GM12865 (cell line): ENCODE data around the gene DPAGT1.
"Not testable (repeated sequence)": the region's sequence is repeated elsewhere in the genome, so short reads cannot be mapped to it uniquely, and the experiment has no call there.

ENCODE experiments used
- DNase-seq: peaks from one replicate; pipeline ENCODE4 v3.0.0; 2010; ENCODE audit warnings: low read depth
- H3K4me3 ChIP-seq: 2 replicates; pipeline ENCODE4 v1.5.1; 2011; ENCODE audit warnings: mild to moderate bottlenecking, low read depth, low read length, control low read depth
- CTCF ChIP-seq: IDR thresholded peaks from 2 replicates; pipeline ENCODE4 v1.5.1; 2011; ENCODE audit warnings: low read length, control low read depth, low read depth, inconsistent platforms; ENCODE audit not compliant: insufficient read depth; ENCODE audit errors: missing control alignments

Gene DPAGT1

GRCh38 chr11:119077839-119078238 is 23.8 kb downstream of the DPAGT1 start:
- no peak for TF ChIP-seq CTCF
- H3K4me3 ChIP-seq: no peak overlapping the region
- DNase-seq: no peak

- peak within 1 kb of the TSS; percentile 100 for H3K4me3 ChIP-seq
- peak; percentile 97 for DNase-seq
- no peak for TF ChIP-seq CTCF
Observed at GRCh38 chr11:119067371-119068222, 34.1 kb downstream of the DPAGT1 start, which contains the start of gene VPS11. TSS of gene VPS11 (plus strand) at chr11:119067818. CDS start at chr11:119067824, 6 bp downstream.

- TF ChIP-seq CTCF: peak; percentile 64
- peak; percentile 64 for DNase-seq
- no peak overlapping the region for H3K4me3 ChIP-seq
Observed at GRCh38 chr11:119065369-119065768, 36.3 kb downstream of the DPAGT1 start.

DNA sequence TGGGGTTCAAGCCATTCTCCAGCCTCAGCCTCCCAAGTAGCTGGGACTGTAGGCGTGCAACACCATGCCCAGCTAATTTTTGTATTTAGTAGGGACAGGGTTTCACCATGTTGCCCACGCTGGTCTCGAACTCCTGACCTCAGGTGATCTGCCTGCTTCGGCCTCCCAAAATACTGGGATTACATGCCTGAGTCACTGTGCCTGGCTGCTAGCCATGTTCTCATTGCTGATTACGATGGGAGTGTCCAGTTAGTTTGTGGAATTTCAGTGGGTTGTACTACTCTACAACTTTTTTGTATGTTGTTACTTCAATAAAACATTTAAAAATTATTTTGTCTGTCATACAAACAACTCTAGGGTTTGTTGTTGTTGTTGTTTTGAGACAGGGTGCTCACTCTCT is 38.9 kb downstream of the DPAGT1 start:
- DNase-seq: no peak
- TF ChIP-seq CTCF: no peak

GRCh38 chr11:119061256-119061655 is 40.4 kb downstream of the DPAGT1 start:
- no peak for TF ChIP-seq CTCF
- no peak overlapping the region for H3K4me3 ChIP-seq
- DNase-seq: no peak

More for the DNA sequence above, 38.9 kb downstream of the DPAGT1 start:
- no peak overlapping the region for H3K4me3 ChIP-seq

GRCh38 chr11:119059128-119059527 is 42.5 kb downstream of the DPAGT1 start:
- not testable (repeated sequence) for H3K4me3 ChIP-seq, DNase-seq

DNA sequence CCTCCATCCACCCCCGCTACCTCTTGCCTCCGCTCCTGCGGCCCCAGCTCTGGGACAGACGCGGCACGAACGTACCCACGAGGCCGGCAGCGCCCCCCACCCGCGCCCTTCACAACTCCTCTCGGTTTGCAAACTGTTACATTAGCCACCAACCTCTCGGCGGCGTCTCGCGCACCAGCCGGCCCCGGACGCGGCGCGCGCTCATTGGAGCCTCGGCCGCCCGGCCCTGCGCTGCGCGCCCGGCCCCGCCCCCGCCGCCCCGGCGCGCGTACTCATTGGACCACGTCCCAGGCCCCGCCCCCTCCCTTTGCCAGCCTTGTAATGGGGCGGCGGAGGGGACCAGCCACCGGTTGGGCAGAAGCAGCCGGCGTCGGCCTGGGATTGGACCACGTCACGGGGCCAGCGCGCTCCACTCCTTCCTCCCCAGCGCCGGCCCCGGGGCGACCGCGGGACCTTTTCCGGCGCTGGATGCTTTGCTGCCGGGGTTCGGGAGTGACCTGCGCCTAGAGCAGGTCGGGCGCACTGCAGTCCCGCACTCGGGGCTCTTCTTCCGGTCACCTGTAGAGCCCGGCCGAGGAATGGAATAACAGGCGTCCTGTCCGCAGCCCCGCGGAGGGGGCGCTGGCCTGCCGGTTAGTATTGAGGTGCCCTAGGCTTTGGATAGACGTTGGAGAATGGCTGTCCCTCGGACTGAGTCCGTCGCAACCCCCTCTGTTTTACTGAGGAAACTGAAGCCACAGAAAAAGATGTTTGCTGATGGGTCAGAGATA is 44.5 kb downstream of the DPAGT1 start, which contains the start of gene HYOU1:
TSS of gene HYOU1 (minus strand) at position 206 of the 770 bp plus-strand sequence. CDS start 1,045 bp downstream, outside the sequence.
- peak; percentile 99 for DNase-seq
- TF ChIP-seq CTCF: peak; percentile 2

More for the DNA sequence above, 44.5 kb downstream of the DPAGT1 start, which contains the start of gene HYOU1:
- peak within 1 kb of the TSS; percentile 89 for H3K4me3 ChIP-seq
